Measurements from ENCODE around the gene NEK10. TPM values are rescaled to one million over a fixed set of nuclear protein-coding genes. Genes with fewer than 3 reads are reported as not detected.

NEK10 gene
- total RNA-seq, 1 experiment from 2014 or later = 5.7 TPM

GRCh38 chr3:27317096-27317495 is 52.1 kb downstream of the NEK10 start:
- CTCF ChIA-PET = no interaction called here
- H3K4me1 ChIP-seq (ENCODE audit: control insufficient read depth, insufficient read depth, low read length) = peaks cover 5% of the 10 kb centered on the region
- no peak overlapping the region for H3K4me3 ChIP-seq (ENCODE audit: low read depth in 2 of 2, low read length in 2 of 2)
- intact Hi-C loops (cut with micrococcal nuclease; ENCODE audit: unreplicated experiment) = no loop called here
- H3K27ac ChIP-seq (ENCODE audit: low read length) = no peak overlapping the region
- H3K9me3 ChIP-seq (ENCODE audit: control insufficient read depth, insufficient read depth, low read depth, low read length) = no peaks in the 10 kb centered on the region
- in situ Hi-C loops (cut with HindIII; ENCODE audit: low pct_unique_long_range_greater_than_20kb, low sequenced_read_pairs) = no loop called here
- POLR2A ChIA-PET = no interaction called here
- no peak for ATAC-seq
- no TSS peak for BruUV-seq (replicated peaks)
- H3K27me3 ChIP-seq (ENCODE audit: control insufficient read depth, insufficient read depth, low read length) = no peaks in the 10 kb centered on the region
- TF ChIP-seq SIN3A (IDR thresholded peaks at IDR 0.05; ENCODE audit: borderline replicate concordance, insufficient read depth, low read depth, low read length) = no peak
- TF ChIP-seq POLR2AphosphoS5 (IDR thresholded peaks at IDR 0.05; ENCODE audit: low read depth, low read length) = no peak
- TF ChIP-seq TCF7L2 (IDR thresholded peaks at IDR 0.05; ENCODE audit: low read depth, low read length) = no peak
- TF ChIP-seq REST (IDR thresholded peaks at IDR 0.05; ENCODE audit: insufficient read depth in 1 of 2, low read depth in 2 of 2, low read length in 1 of 2) = no peak
- TF ChIP-seq CTCF (IDR thresholded peaks at IDR 0.05) = no peak
- H3K36me3 ChIP-seq (ENCODE audit: control insufficient read depth, insufficient read depth, low read length) = no peaks in the 10 kb centered on the region
- no peak for DNase-seq (ENCODE audit: low read depth, low spot score)

GRCh38 chr3:27315003-27315402 is 54.2 kb downstream of the NEK10 start:
- in situ Hi-C loops (cut with HindIII; ENCODE audit: low pct_unique_long_range_greater_than_20kb, low sequenced_read_pairs) = no loop called here
- H3K4me1 ChIP-seq (ENCODE audit: control insufficient read depth, insufficient read depth, low read length) = peaks cover 18% of the 10 kb centered on the region
- POLR2A ChIA-PET = interaction anchor here (1.1 kb wide), 1 partner anchor 11 kb away, joined by 4 read pairs; no protein-coding TSS in a partner anchor
- H3K36me3 ChIP-seq (ENCODE audit: control insufficient read depth, insufficient read depth, low read length) = no peaks in the 10 kb centered on the region
- TF ChIP-seq SIN3A (IDR thresholded peaks at IDR 0.05; ENCODE audit: borderline replicate concordance, insufficient read depth, low read depth, low read length) (no peak), TCF7L2 (IDR thresholded peaks at IDR 0.05; ENCODE audit: low read depth, low read length) (no peak), POLR2AphosphoS5 (IDR thresholded peaks at IDR 0.05; ENCODE audit: low read depth, low read length) (no peak), CTCF (IDR thresholded peaks at IDR 0.05) (no peak), REST (IDR thresholded peaks at IDR 0.05; ENCODE audit: insufficient read depth in 1 of 2, low read depth in 2 of 2, low read length in 1 of 2) (no peak)
- H3K27ac ChIP-seq (ENCODE audit: low read length) = no peak overlapping the region
- intact Hi-C loops (cut with micrococcal nuclease; ENCODE audit: unreplicated experiment) = no loop called here
- no peak for DNase-seq (ENCODE audit: low read depth, low spot score)
- no peak overlapping the region for H3K4me3 ChIP-seq (ENCODE audit: low read depth in 2 of 2, low read length in 2 of 2)
- peaks cover 3% of the 10 kb centered on the region; the same call in 1 of the 2 replicates for H3K9me3 ChIP-seq (ENCODE audit: control insufficient read depth, insufficient read depth, low read depth, low read length)
- BruUV-seq (replicated peaks) = no TSS peak
- CTCF ChIA-PET = no interaction called here
- no peak for ATAC-seq
- H3K27me3 ChIP-seq (ENCODE audit: control insufficient read depth, insufficient read depth, low read length) = no peaks in the 10 kb centered on the region

Measured in Panc1 (cell line).